ENCODE measurements around the gene RIMS4. TPM values are rescaled to one million over a fixed set of nuclear protein-coding genes. Genes with fewer than 3 reads are reported as not detected.
A peak's percentile ranks its signal among the peaks of the same experiment; 100 is the strongest.

The RIMS4 gene
- total and polyA plus RNA-seq, 2 of the 13 experiments (the other 11 are each of a cell fraction or from before 2014, with no cell fraction given) = 0.01 to 0.07 TPM

DNA sequence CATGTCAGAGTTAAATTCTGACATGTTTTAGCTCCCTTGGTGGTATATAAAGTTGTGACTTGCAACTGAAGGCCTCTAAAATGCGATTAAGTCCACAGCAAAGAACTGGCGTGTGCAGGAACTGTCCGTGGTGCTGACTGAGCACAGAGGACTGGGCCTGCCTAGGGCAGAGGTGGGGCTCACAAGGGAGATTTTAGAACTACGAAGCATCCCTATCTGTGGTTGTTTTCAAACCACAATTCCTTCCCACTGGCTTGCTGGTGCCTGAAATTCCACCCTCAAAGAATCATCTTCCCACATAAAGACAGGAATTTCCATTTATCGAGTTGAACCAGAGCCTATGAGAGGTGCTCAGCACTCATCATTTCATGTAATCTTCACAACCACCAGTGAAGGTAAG is 30.1 kb downstream of the RIMS4 start (continued):
- TF ChIP-seq AHDC1 (CRISPR knock-in tag; IDR thresholded peaks at IDR 0.05; ENCODE audit: borderline replicate concordance) (0 out of 2 replicates have a peak, but pooled peaks have one; percentile 22), RFXAP (CRISPR knock-in tag; IDR thresholded peaks at IDR 0.05; ENCODE audit: borderline replicate concordance) (peak; percentile 85), ZNF282 (IDR thresholded peaks at IDR 0.05; ENCODE audit: partially characterized antibody) (no peak), EHMT2 (IDR thresholded peaks at IDR 0.05; ENCODE audit: borderline replicate concordance, low read depth, low read length) (peak; percentile 100), NR2F1 (CRISPR knock-in tag; IDR thresholded peaks at IDR 0.05) (0 out of 4 replicates have a peak, but pooled peaks of 1 of the 2 experiments have one; percentile 17), AGO1 (IDR thresholded peaks at IDR 0.05; ENCODE audit: low read depth, low read length, poor library complexity, severe bottlenecking) (no peak)
- TF ChIP-seq, protein P1, sequence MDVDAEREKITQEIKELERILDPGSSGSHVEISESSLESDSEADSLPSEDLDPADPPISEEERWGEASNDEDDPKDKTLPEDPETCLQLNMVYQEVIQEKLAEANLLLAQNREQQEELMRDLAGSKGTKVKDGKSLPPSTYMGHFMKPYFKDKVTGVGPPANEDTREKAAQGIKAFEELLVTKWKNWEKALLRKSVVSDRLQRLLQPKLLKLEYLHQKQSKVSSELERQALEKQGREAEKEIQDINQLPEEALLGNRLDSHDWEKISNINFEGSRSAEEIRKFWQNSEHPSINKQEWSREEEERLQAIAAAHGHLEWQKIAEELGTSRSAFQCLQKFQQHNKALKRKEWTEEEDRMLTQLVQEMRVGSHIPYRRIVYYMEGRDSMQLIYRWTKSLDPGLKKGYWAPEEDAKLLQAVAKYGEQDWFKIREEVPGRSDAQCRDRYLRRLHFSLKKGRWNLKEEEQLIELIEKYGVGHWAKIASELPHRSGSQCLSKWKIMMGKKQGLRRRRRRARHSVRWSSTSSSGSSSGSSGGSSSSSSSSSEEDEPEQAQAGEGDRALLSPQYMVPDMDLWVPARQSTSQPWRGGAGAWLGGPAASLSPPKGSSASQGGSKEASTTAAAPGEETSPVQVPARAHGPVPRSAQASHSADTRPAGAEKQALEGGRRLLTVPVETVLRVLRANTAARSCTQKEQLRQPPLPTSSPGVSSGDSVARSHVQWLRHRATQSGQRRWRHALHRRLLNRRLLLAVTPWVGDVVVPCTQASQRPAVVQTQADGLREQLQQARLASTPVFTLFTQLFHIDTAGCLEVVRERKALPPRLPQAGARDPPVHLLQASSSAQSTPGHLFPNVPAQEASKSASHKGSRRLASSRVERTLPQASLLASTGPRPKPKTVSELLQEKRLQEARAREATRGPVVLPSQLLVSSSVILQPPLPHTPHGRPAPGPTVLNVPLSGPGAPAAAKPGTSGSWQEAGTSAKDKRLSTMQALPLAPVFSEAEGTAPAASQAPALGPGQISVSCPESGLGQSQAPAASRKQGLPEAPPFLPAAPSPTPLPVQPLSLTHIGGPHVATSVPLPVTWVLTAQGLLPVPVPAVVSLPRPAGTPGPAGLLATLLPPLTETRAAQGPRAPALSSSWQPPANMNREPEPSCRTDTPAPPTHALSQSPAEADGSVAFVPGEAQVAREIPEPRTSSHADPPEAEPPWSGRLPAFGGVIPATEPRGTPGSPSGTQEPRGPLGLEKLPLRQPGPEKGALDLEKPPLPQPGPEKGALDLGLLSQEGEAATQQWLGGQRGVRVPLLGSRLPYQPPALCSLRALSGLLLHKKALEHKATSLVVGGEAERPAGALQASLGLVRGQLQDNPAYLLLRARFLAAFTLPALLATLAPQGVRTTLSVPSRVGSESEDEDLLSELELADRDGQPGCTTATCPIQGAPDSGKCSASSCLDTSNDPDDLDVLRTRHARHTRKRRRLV (CRISPR knock-in tag; IDR thresholded peaks at IDR 0.05) = peak; percentile 45; the same call in 1 of the 2 replicates
- TF ChIP-seq, protein P2, sequence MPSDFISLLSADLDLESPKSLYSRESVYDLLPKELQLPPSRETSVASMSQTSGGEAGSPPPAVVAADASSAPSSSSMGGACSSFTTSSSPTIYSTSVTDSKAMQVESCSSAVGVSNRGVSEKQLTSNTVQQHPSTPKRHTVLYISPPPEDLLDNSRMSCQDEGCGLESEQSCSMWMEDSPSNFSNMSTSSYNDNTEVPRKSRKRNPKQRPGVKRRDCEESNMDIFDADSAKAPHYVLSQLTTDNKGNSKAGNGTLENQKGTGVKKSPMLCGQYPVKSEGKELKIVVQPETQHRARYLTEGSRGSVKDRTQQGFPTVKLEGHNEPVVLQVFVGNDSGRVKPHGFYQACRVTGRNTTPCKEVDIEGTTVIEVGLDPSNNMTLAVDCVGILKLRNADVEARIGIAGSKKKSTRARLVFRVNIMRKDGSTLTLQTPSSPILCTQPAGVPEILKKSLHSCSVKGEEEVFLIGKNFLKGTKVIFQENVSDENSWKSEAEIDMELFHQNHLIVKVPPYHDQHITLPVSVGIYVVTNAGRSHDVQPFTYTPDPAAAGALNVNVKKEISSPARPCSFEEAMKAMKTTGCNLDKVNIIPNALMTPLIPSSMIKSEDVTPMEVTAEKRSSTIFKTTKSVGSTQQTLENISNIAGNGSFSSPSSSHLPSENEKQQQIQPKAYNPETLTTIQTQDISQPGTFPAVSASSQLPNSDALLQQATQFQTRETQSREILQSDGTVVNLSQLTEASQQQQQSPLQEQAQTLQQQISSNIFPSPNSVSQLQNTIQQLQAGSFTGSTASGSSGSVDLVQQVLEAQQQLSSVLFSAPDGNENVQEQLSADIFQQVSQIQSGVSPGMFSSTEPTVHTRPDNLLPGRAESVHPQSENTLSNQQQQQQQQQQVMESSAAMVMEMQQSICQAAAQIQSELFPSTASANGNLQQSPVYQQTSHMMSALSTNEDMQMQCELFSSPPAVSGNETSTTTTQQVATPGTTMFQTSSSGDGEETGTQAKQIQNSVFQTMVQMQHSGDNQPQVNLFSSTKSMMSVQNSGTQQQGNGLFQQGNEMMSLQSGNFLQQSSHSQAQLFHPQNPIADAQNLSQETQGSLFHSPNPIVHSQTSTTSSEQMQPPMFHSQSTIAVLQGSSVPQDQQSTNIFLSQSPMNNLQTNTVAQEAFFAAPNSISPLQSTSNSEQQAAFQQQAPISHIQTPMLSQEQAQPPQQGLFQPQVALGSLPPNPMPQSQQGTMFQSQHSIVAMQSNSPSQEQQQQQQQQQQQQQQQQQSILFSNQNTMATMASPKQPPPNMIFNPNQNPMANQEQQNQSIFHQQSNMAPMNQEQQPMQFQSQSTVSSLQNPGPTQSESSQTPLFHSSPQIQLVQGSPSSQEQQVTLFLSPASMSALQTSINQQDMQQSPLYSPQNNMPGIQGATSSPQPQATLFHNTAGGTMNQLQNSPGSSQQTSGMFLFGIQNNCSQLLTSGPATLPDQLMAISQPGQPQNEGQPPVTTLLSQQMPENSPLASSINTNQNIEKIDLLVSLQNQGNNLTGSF (CRISPR knock-in tag; IDR thresholded peaks at IDR 0.05) = peak; percentile 93; the same call in 1 of the 2 replicates
- TF ChIP-seq, protein P3, sequence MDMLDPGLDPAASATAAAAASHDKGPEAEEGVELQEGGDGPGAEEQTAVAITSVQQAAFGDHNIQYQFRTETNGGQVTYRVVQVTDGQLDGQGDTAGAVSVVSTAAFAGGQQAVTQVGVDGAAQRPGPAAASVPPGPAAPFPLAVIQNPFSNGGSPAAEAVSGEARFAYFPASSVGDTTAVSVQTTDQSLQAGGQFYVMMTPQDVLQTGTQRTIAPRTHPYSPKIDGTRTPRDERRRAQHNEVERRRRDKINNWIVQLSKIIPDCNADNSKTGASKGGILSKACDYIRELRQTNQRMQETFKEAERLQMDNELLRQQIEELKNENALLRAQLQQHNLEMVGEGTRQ (IDR thresholded peaks at IDR 0.05; ENCODE audit: low read depth, low read length) = no peak
- TF ChIP-seq, protein P3 (CRISPR knock-in tag; IDR thresholded peaks at IDR 0.05; ENCODE audit: borderline replicate concordance) = no peak
